CD4-positive, alpha-beta memory T cell (primary cell): ENCODE results near the gene MEGF8. TPM values are rescaled to one million over a fixed set of nuclear protein-coding genes. Genes with fewer than 3 reads are reported as not detected.

Experiments used
- CTCF ChIA-PET: fragments of 350-600 bp; sonication (Branson Sonifier 250); formaldehyde crosslinking; loops from one replicate; lab custom pipeline; 2021; ENCODE audit warnings: inconsistent platforms; ENCODE audit not compliant: partially characterized antibody; lab: Charles Lee
- POLR2A ChIA-PET: fragments of 350-600 bp; sonication (Branson Sonifier 250); formaldehyde crosslinking; loops from one replicate; lab custom pipeline; 2021; ENCODE audit not compliant: partially characterized antibody; lab: Charles Lee
- DNase-seq, 5 donors: peaks; one replicate each; pipeline versions ENCODE4 v3.0.0 to v3.0.0-alpha.2; 2020 to 2022; ENCODE audit warnings: mixed read lengths in 1 of 5
- H3K27ac ChIP-seq: one replicate; pipeline ENCODE4 v1.7.0; 2013; ENCODE audit warnings: low read depth, low read length
- H3K27me3 ChIP-seq: 2 replicates; pipeline ENCODE4 v1.7.0; 2013; ENCODE audit warnings: mild to moderate bottlenecking, low read length, moderate library complexity; ENCODE audit not compliant: insufficient read depth
- H3K36me3 ChIP-seq: 2 replicates; pipeline ENCODE4 v1.7.0; 2013; ENCODE audit warnings: mild to moderate bottlenecking, low read length, moderate library complexity; ENCODE audit not compliant: insufficient read depth
- H3K4me1 ChIP-seq: 2 replicates; pipeline ENCODE4 v1.7.0; 2013; ENCODE audit warnings: mild to moderate bottlenecking, low read length, moderate library complexity; ENCODE audit not compliant: insufficient read depth
- H3K4me3 ChIP-seq, 2 donors: one replicate each; pipeline ENCODE4 v1.7.0; 2013; ENCODE audit warnings: low read length in 2 of 2, mild to moderate bottlenecking in 1 of 2
- H3K9me3 ChIP-seq, 2 donors: one replicate each; pipeline ENCODE4 v1.7.0; 2013; ENCODE audit warnings: low read length in 2 of 2, control low read depth in 1 of 2; ENCODE audit not compliant: control insufficient read depth in 1 of 2
- H3K27ac Mint-ChIP-seq, 7 donors: one replicate each; pipeline ENCODE4 v1.8.0; 2020 to 2021; ENCODE audit warnings: mixed read lengths in 7 of 7, mild to moderate bottlenecking in 6 of 7, inconsistent platforms in 3 of 7, moderate library complexity in 3 of 7
- H3K27me3 Mint-ChIP-seq, 2 donors: one replicate each; pipeline ENCODE4 v1.8.0; 2020 to 2021; ENCODE audit warnings: mixed read lengths in 2 of 2
- H3K36me3 Mint-ChIP-seq, 2 donors: one replicate each; pipeline ENCODE4 v1.8.0; 2020 to 2021; ENCODE audit warnings: mixed read lengths in 2 of 2, inconsistent platforms in 1 of 2, mild to moderate bottlenecking in 1 of 2
- H3K4me1 Mint-ChIP-seq, 4 donors: one replicate each; pipeline ENCODE4 v1.8.0; 2020 to 2021; ENCODE audit warnings: mixed read lengths in 4 of 4, mild to moderate bottlenecking in 1 of 4
- H3K4me3 Mint-ChIP-seq, 8 donors: one replicate each; pipeline ENCODE4 v1.8.0; 2020 to 2021; ENCODE audit warnings: mixed read lengths in 8 of 8, mild to moderate bottlenecking in 7 of 8, moderate library complexity in 6 of 8, inconsistent platforms in 3 of 8
- H3K9me3 Mint-ChIP-seq, 8 donors: one replicate each; pipeline ENCODE4 v1.8.0; 2020 to 2021; ENCODE audit warnings: mixed read lengths in 8 of 8, mild to moderate bottlenecking in 5 of 8, inconsistent platforms in 3 of 8, moderate library complexity in 1 of 8
- intact Hi-C: fragments of 100-400 bp; cut with micrococcal nuclease; formaldehyde crosslinking; loops from one replicate; pipeline ENCODE4 v1.15.1; 2023
- polyA plus RNA-seq, 2 donors: library from polyadenylated mRNA; unstranded; fragments of 300-500 nt; fragmentation: Illumina TruSeq; gene quantifications; one replicate each; pipeline ENCODE4 v1.2.3, GENCODE V29; 2021
- total RNA-seq, 2 experiments: library from RNA; stranded (reverse); gene quantifications; one replicate each; pipeline ENCODE4 v1.2.3, GENCODE V29; 2021

Gene MEGF8
- total and polyA plus RNA-seq, 4 experiments from 2014 or later, result 0.09 to 9.5 (median 4.5) TPM

- peaks cover 0 to 4% of the 10 kb centered on the region in 2 donors for H3K36me3 Mint-ChIP-seq
- Histone ChIP-seq H3K27me3 (no peaks in the 10 kb centered on the region), H3K36me3 (no peaks in the 10 kb centered on the region), H3K4me1 (no peaks in the 10 kb centered on the region), H3K9me3 (no peaks in the 10 kb centered on the region), H3K27ac (no peak overlapping the region), H3K4me3 (no peak overlapping the region)
- H3K9me3 Mint-ChIP-seq, result peaks cover 0 to 2% (median 0%) of the 10 kb centered on the region in 8 donors
- no peak overlapping the region for H3K4me3 Mint-ChIP-seq
- CTCF ChIA-PET, result interaction anchor here (0.8 kb wide), 1 partner anchor 70 kb away, joined by 3 read pairs; no protein-coding TSS in a partner anchor
- no peaks in the 10 kb centered on the region for H3K27me3 Mint-ChIP-seq
- POLR2A ChIA-PET, result no interaction called here
- DNase-seq, result no peak
- H3K4me1 Mint-ChIP-seq, result peaks cover 0 to 1% (median 0%) of the 10 kb centered on the region in 4 donors
- intact Hi-C loops, result no loop called here
- peak overlapping the region in 1 of 7 donors; percentile 72 for H3K27ac Mint-ChIP-seq
These were observed 44.7 kb downstream of the MEGF8 start for GRCh38 chr19:42370068-42370520.

- intact Hi-C loops, result no loop called here
- ChIA-PET CTCF (interaction anchor here (0.8 kb wide), 1 partner anchor 70 kb away, joined by 3 read pairs; no protein-coding TSS in a partner anchor), POLR2A (no interaction called here)
- peaks cover 0 to 4% of the 10 kb centered on the region in 2 donors for H3K36me3 Mint-ChIP-seq
- H3K9me3 ChIP-seq, result no peaks in the 10 kb centered on the region
- H3K4me1 Mint-ChIP-seq, result peaks cover 0 to 1% (median 0%) of the 10 kb centered on the region in 4 donors
- no peak overlapping the region for H3K27ac Mint-ChIP-seq
- DNase-seq, result no peak
- H3K27me3 ChIP-seq, result no peaks in the 10 kb centered on the region
- H3K27me3 Mint-ChIP-seq, result no peaks in the 10 kb centered on the region
- H3K36me3 ChIP-seq, result no peaks in the 10 kb centered on the region
- peaks cover 0 to 2% (median 0%) of the 10 kb centered on the region in 8 donors for H3K9me3 Mint-ChIP-seq
- H3K4me1 ChIP-seq, result no peaks in the 10 kb centered on the region
- no peak overlapping the region for H3K4me3 ChIP-seq
- H3K4me3 Mint-ChIP-seq, result no peak overlapping the region
- H3K27ac ChIP-seq, result no peak overlapping the region
These were observed 45.3 kb downstream of the MEGF8 start for GRCh38 chr19:42370626-42371175.

GRCh38 chr19:42374826-42375376 is 49.5 kb downstream of the MEGF8 start:
- H3K27me3 ChIP-seq, result no peaks in the 10 kb centered on the region
- Mint-ChIP-seq H3K36me3 (peaks cover 0 to 4% of the 10 kb centered on the region in 2 donors), H3K27me3 (peaks cover 0 to 7% of the 10 kb centered on the region in 2 donors), H3K9me3 (no peaks in the 10 kb centered on the region), H3K4me3 (no peak overlapping the region), H3K27ac (no peak overlapping the region), H3K4me1 (peaks cover 0 to 3% (median under 1%) of the 10 kb centered on the region in 4 donors)
- intact Hi-C loops, result no loop called here
- POLR2A ChIA-PET, result no interaction called here
- no peak overlapping the region for H3K4me3 ChIP-seq
- no peak for DNase-seq
- CTCF ChIA-PET, result no interaction called here
- no peaks in the 10 kb centered on the region for H3K9me3 ChIP-seq
- no peaks in the 10 kb centered on the region for H3K36me3 ChIP-seq
- H3K27ac ChIP-seq, result no peak overlapping the region
- H3K4me1 ChIP-seq, result no peaks in the 10 kb centered on the region

- no peaks in the 10 kb centered on the region for H3K4me1 ChIP-seq
- intact Hi-C loops, result no loop called here
- H3K27me3 ChIP-seq, result no peaks in the 10 kb centered on the region
- H3K36me3 ChIP-seq, result no peaks in the 10 kb centered on the region
- ChIA-PET CTCF (no interaction called here), POLR2A (no interaction called here)
- no peak for DNase-seq
- H3K4me1 Mint-ChIP-seq, result peaks cover 0 to 3% (median under 1%) of the 10 kb centered on the region in 4 donors
- H3K4me3 ChIP-seq, result no peak overlapping the region
- H3K36me3 Mint-ChIP-seq, result peaks cover 0 to 4% of the 10 kb centered on the region in 2 donors
- H3K9me3 Mint-ChIP-seq, result no peaks in the 10 kb centered on the region
- H3K27ac Mint-ChIP-seq, result no peak overlapping the region
- peaks cover 1 to 9% of the 10 kb centered on the region in 2 donors for H3K27me3 Mint-ChIP-seq
- no peak overlapping the region for H3K4me3 Mint-ChIP-seq
- H3K27ac ChIP-seq, result no peak overlapping the region
- H3K9me3 ChIP-seq, result no peaks in the 10 kb centered on the region
These were observed 50.2 kb downstream of the MEGF8 start for GRCh38 chr19:42375415-42376176.

- no peaks in the 10 kb centered on the region for H3K9me3 ChIP-seq
- POLR2A ChIA-PET, result no interaction called here
- H3K27me3 ChIP-seq, result no peaks in the 10 kb centered on the region
- Mint-ChIP-seq H3K4me1 (peaks cover 0 to 3% (median under 1%) of the 10 kb centered on the region in 4 donors), H3K27ac (no peak overlapping the region), H3K27me3 (peaks cover 5 to 9% of the 10 kb centered on the region in 2 donors), H3K4me3 (no peak overlapping the region), H3K9me3 (no peaks in the 10 kb centered on the region), H3K36me3 (peaks cover 0 to 4% of the 10 kb centered on the region in 2 donors)
- CTCF ChIA-PET, result no interaction called here
- DNase-seq, result no peak
- intact Hi-C loops, result no loop called here
- H3K4me3 ChIP-seq, result no peak overlapping the region
- no peak overlapping the region for H3K27ac ChIP-seq
- no peaks in the 10 kb centered on the region for H3K4me1 ChIP-seq
- H3K36me3 ChIP-seq, result no peaks in the 10 kb centered on the region
These were observed 50.7 kb downstream of the MEGF8 start for GRCh38 chr19:42376177-42376555.

GRCh38 chr19:42378225-42379215 is 53.1 kb downstream of the MEGF8 start:
- Mint-ChIP-seq H3K4me3 (no peak overlapping the region), H3K36me3 (peaks cover 0 to 4% of the 10 kb centered on the region in 2 donors), H3K27me3 (peaks cover 13 to 23% of the 10 kb centered on the region in 2 donors), H3K4me1 (peaks cover 0 to 3% (median under 1%) of the 10 kb centered on the region in 4 donors), H3K9me3 (no peaks in the 10 kb centered on the region), H3K27ac (peak overlapping the region in 1 of 7 donors; percentile 2)
- intact Hi-C loops, result no loop called here
- Histone ChIP-seq H3K9me3 (no peaks in the 10 kb centered on the region), H3K27ac (no peak overlapping the region), H3K4me3 (no peak overlapping the region), H3K4me1 (no peaks in the 10 kb centered on the region), H3K36me3 (no peaks in the 10 kb centered on the region), H3K27me3 (no peaks in the 10 kb centered on the region)
- ChIA-PET CTCF (interaction anchor here (0.7 to 2.3 kb wide), 4 partner anchors 8 to 62 kb away, joined by 3 to 6 read pairs (median 3); no protein-coding TSS in a partner anchor), POLR2A (no interaction called here)
- DNase-seq, result no peak
